ENCODE data around the gene PTPN13. TPM values are rescaled to one million over a fixed set of nuclear protein-coding genes. Genes with fewer than 3 reads are reported as not detected.

Gene PTPN13
- total RNA-seq, 1 experiment from 2014 or later: 12.5 TPM

DNA sequence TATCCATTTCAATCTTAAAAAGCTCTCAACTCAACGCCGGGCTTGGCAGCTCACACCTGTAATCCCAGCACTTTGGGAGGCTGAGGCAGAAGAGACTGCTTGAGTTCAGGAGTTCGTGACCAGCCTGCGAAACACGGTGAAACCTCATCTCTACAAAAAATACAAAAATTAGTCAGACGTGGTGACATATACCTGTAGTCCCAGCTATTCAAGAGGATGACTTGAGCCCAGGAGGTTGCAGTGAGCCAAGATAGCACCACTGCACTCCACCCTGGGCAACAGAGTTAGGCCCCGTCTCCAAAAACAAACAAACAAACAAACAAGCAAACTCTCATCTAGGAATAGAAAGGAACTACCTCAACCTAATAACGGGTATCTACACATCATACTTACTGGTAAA lies 50.8 kb downstream of the PTPN13 start:
- Histone ChIP-seq H3K4me3 (ENCODE audit: low read depth in 2 of 2, low read length in 2 of 2) (no peak overlapping the region), H3K4me1 (ENCODE audit: control insufficient read depth, insufficient read depth, low read length) (no peaks in the 10 kb centered on the region), H3K27me3 (ENCODE audit: control insufficient read depth, insufficient read depth, low read length) (no peaks in the 10 kb centered on the region), H3K9me3 (ENCODE audit: control insufficient read depth, insufficient read depth, low read depth, low read length) (no peaks in the 10 kb centered on the region), H3K36me3 (ENCODE audit: control insufficient read depth, insufficient read depth, low read length) (no peaks in the 10 kb centered on the region), H3K27ac (ENCODE audit: low read length) (no peak overlapping the region)
- ChIA-PET CTCF (no interaction called here), POLR2A (no interaction called here)
- no TSS peak for BruUV-seq (replicated peaks)
- TF ChIP-seq SIN3A (IDR thresholded peaks at IDR 0.05; ENCODE audit: borderline replicate concordance, insufficient read depth, low read depth, low read length) (no peak), TCF7L2 (IDR thresholded peaks at IDR 0.05; ENCODE audit: low read depth, low read length) (no peak), POLR2AphosphoS5 (IDR thresholded peaks at IDR 0.05; ENCODE audit: low read depth, low read length) (no peak)
- TF ChIP-seq, protein P1, sequence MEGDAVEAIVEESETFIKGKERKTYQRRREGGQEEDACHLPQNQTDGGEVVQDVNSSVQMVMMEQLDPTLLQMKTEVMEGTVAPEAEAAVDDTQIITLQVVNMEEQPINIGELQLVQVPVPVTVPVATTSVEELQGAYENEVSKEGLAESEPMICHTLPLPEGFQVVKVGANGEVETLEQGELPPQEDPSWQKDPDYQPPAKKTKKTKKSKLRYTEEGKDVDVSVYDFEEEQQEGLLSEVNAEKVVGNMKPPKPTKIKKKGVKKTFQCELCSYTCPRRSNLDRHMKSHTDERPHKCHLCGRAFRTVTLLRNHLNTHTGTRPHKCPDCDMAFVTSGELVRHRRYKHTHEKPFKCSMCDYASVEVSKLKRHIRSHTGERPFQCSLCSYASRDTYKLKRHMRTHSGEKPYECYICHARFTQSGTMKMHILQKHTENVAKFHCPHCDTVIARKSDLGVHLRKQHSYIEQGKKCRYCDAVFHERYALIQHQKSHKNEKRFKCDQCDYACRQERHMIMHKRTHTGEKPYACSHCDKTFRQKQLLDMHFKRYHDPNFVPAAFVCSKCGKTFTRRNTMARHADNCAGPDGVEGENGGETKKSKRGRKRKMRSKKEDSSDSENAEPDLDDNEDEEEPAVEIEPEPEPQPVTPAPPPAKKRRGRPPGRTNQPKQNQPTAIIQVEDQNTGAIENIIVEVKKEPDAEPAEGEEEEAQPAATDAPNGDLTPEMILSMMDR (IDR thresholded peaks at IDR 0.05): no peak
- TF ChIP-seq, protein P2, sequence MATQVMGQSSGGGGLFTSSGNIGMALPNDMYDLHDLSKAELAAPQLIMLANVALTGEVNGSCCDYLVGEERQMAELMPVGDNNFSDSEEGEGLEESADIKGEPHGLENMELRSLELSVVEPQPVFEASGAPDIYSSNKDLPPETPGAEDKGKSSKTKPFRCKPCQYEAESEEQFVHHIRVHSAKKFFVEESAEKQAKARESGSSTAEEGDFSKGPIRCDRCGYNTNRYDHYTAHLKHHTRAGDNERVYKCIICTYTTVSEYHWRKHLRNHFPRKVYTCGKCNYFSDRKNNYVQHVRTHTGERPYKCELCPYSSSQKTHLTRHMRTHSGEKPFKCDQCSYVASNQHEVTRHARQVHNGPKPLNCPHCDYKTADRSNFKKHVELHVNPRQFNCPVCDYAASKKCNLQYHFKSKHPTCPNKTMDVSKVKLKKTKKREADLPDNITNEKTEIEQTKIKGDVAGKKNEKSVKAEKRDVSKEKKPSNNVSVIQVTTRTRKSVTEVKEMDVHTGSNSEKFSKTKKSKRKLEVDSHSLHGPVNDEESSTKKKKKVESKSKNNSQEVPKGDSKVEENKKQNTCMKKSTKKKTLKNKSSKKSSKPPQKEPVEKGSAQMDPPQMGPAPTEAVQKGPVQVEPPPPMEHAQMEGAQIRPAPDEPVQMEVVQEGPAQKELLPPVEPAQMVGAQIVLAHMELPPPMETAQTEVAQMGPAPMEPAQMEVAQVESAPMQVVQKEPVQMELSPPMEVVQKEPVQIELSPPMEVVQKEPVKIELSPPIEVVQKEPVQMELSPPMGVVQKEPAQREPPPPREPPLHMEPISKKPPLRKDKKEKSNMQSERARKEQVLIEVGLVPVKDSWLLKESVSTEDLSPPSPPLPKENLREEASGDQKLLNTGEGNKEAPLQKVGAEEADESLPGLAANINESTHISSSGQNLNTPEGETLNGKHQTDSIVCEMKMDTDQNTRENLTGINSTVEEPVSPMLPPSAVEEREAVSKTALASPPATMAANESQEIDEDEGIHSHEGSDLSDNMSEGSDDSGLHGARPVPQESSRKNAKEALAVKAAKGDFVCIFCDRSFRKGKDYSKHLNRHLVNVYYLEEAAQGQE (IDR thresholded peaks at IDR 0.05; ENCODE audit: insufficient read depth in 1 of 2, low read depth in 2 of 2, low read length in 1 of 2): no peak
- ATAC-seq: no peak
- intact Hi-C loops (cut with micrococcal nuclease; ENCODE audit: unreplicated experiment): no loop called here
- DNase-seq (ENCODE audit: low read depth, low spot score): no peak
- in situ Hi-C loops (cut with HindIII; ENCODE audit: low pct_unique_long_range_greater_than_20kb, low sequenced_read_pairs): no loop called here

DNA sequence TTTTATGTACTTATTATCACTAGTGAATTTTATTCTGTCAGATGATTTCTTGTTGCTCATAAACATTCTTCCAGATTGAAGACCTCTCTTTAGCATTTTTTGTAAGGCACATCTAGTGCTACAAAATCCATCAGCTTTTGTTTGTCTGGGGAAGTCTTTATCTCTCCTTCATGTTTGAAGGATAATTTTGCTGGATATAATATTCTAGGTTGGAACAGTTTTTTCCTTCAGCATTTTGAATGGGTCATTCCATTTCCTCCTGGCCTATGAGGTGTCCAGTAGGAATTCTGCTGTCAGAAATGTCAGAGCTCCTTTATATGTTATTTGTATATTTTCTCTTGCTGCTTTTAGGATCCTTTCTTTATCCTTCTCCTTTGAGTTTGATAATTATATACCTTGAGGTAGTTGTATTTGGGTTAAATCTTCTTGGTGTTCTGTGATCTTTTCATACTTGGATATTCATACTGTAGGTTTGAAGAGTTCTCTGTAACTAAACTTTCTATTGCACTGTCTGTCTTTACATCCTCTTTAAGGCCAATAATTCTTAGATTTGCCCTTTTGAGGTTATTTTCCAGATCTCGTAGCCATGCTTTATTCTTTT lies 58.3 kb downstream of the PTPN13 start:
- no peak for DNase-seq (ENCODE audit: low read depth, low spot score)
- Histone ChIP-seq H3K4me1 (ENCODE audit: control insufficient read depth, insufficient read depth, low read length) (no peaks in the 10 kb centered on the region), H3K9me3 (ENCODE audit: control insufficient read depth, insufficient read depth, low read depth, low read length) (peaks cover 4% of the 10 kb centered on the region; the same call in 1 of the 2 replicates), H3K4me3 (ENCODE audit: low read depth in 2 of 2, low read length in 2 of 2) (no peak overlapping the region), H3K27me3 (ENCODE audit: control insufficient read depth, insufficient read depth, low read length) (no peaks in the 10 kb centered on the region), H3K36me3 (ENCODE audit: control insufficient read depth, insufficient read depth, low read length) (no peaks in the 10 kb centered on the region), H3K27ac (ENCODE audit: low read length) (no peak overlapping the region)
- BruUV-seq (replicated peaks): no TSS peak
- ATAC-seq: no peak
- ChIA-PET CTCF (no interaction called here), POLR2A (no interaction called here)
- in situ Hi-C loops (cut with HindIII; ENCODE audit: low pct_unique_long_range_greater_than_20kb, low sequenced_read_pairs): no loop called here
- TF ChIP-seq TCF7L2 (IDR thresholded peaks at IDR 0.05; ENCODE audit: low read depth, low read length) (no peak), POLR2AphosphoS5 (IDR thresholded peaks at IDR 0.05; ENCODE audit: low read depth, low read length) (no peak), SIN3A (IDR thresholded peaks at IDR 0.05; ENCODE audit: borderline replicate concordance, insufficient read depth, low read depth, low read length) (no peak)
- TF ChIP-seq, protein P2 (IDR thresholded peaks at IDR 0.05; ENCODE audit: insufficient read depth in 1 of 2, low read depth in 2 of 2, low read length in 1 of 2): no peak
- TF ChIP-seq, protein P1 (IDR thresholded peaks at IDR 0.05): no peak
- intact Hi-C loops (cut with micrococcal nuclease; ENCODE audit: unreplicated experiment): no loop called here

Measured in Panc1 (cell line).